Caco-2 (cell line): ENCODE measurements around the gene FA2H. TPM values are rescaled to one million over a fixed set of nuclear protein-coding genes. Genes with fewer than 3 reads are reported as not detected.

Experiments used
- BruUV-seq: library from RNA; stranded (reverse); fragments of 400-500 nt; replicated peaks from 2 replicates; lab custom pipeline; 2021; lab: Mats Ljungman, UMichigan
- CTCF ChIA-PET: fragments of 300-600 bp; sonication (Branson Sonifier 250); formaldehyde crosslinking; loops from one replicate; lab custom pipeline; 2022; ENCODE audit warnings: antibody characterized with exemption; lab: Charles Lee
- POLR2A ChIA-PET: fragments of 300-600 bp; sonication (Branson Sonifier 250); formaldehyde crosslinking; loops from one replicate; lab custom pipeline; 2022; ENCODE audit warnings: antibody characterized with exemption; lab: Charles Lee
- DNase-seq, 2 experiments: peaks; one replicate each; pipeline versions ENCODE4 v3.0.0 to v3.0.0-alpha.2; 2020 to 2022
- H3K27me3 ChIP-seq: replicated peaks from 2 replicates; pipeline ENCODE4 v1.6.0; 2011; ENCODE audit warnings: low read length; ENCODE audit not compliant: control insufficient read depth, insufficient read depth
- H3K36me3 ChIP-seq: 2 replicates; pipeline ENCODE4 v1.5.1; 2011; ENCODE audit warnings: low read length; ENCODE audit not compliant: control insufficient read depth, insufficient read depth
- H3K4me1 ChIP-seq: fragments of 250-450 bp; sonication (Bioruptor Pico); 2 replicates; pipeline ENCODE4 v1.5.1; 2020; ENCODE audit warnings: mild to moderate bottlenecking
- H3K4me3 ChIP-seq: 2 replicates; pipeline ENCODE4 v1.5.1; 2011; ENCODE audit warnings: low read depth, mild to moderate bottlenecking, control low read depth, low read length
- H3K9me3 ChIP-seq: fragments of 250-450 bp; sonication (Bioruptor Pico); 2 replicates; pipeline ENCODE4 v1.5.1; 2020; ENCODE audit warnings: mild to moderate bottlenecking, moderate library complexity
- H3K27ac Mint-ChIP-seq: one replicate; pipeline ENCODE4 v1.8.0; 2022; ENCODE audit warnings: mixed read lengths; ENCODE audit not compliant: unreplicated experiment
- H3K27me3 Mint-ChIP-seq: one replicate; pipeline ENCODE4 v1.8.0; 2022; ENCODE audit warnings: mixed read lengths; ENCODE audit not compliant: insufficient read depth, unreplicated experiment
- H3K36me3 Mint-ChIP-seq: one replicate; pipeline ENCODE4 v1.8.0; 2022; ENCODE audit warnings: mild to moderate bottlenecking, mixed read lengths; ENCODE audit not compliant: insufficient read depth, unreplicated experiment
- H3K4me1 Mint-ChIP-seq: one replicate; pipeline ENCODE4 v1.8.0; 2022; ENCODE audit warnings: low read depth, mixed read lengths; ENCODE audit not compliant: unreplicated experiment
- H3K4me3 Mint-ChIP-seq: one replicate; pipeline ENCODE4 v1.8.0; 2022; ENCODE audit warnings: mild to moderate bottlenecking, moderate library complexity, mixed read lengths; ENCODE audit not compliant: unreplicated experiment
- H3K9me3 Mint-ChIP-seq: one replicate; pipeline ENCODE4 v1.8.0; 2022; ENCODE audit warnings: mixed read lengths; ENCODE audit not compliant: unreplicated experiment
- CTCF ChIP-seq, 2 experiments: fragments of 200-600 bp in 1 of 2; IDR thresholded peaks; 1 replicate in 1 of 2; 2 replicates in 1 of 2; pipeline versions ENCODE4 v1.5.1 to v1.8.0; 2011 to 2022; ENCODE audit warnings: antibody characterized with exemption in 1 of 2, control low read depth in 1 of 2, inconsistent platforms in 1 of 2, low read depth in 1 of 2, low read length in 1 of 2, mild to moderate bottlenecking in 1 of 2, moderate library complexity in 1 of 2; ENCODE audit not compliant: insufficient read depth in 1 of 2, severe bottlenecking in 1 of 2, unreplicated experiment in 1 of 2
- intact Hi-C: fragments of 100-400 bp; cut with micrococcal nuclease; formaldehyde crosslinking; loops from one replicate; pipeline ENCODE4 v1.10.0; 2022; ENCODE audit not compliant: unreplicated experiment
- total RNA-seq: library from RNA; stranded (reverse); gene quantifications from 2 replicates; pipeline ENCODE4 v1.2.3, GENCODE V29; 2022

The FA2H gene
- total RNA-seq, 1 experiment from 2014 or later: 21.3 TPM

- no TSS peak for BruUV-seq
- peak overlapping the region; percentile 97 for H3K4me3 Mint-ChIP-seq
- H3K27ac Mint-ChIP-seq: peak overlapping the region; percentile 94
- peaks cover 19% of the 10 kb centered on the region for H3K4me1 Mint-ChIP-seq
- no peaks in the 10 kb centered on the region for H3K27me3 ChIP-seq
- H3K4me1 ChIP-seq: no peaks in the 10 kb centered on the region
- no peaks in the 10 kb centered on the region for H3K27me3 Mint-ChIP-seq
- H3K36me3 ChIP-seq: no peaks in the 10 kb centered on the region
- peaks cover 3% of the 10 kb centered on the region; the same call in 1 of the 2 replicates for H3K9me3 ChIP-seq
- intact Hi-C loops: loop anchor here (2.0 kb wide), 1 partner anchor 33 kb away; the partner anchor contains the start of gene RFWD3
- no peak for DNase-seq
- H3K4me3 ChIP-seq: peak overlapping the region; percentile 66
- peaks cover 18% of the 10 kb centered on the region for H3K36me3 Mint-ChIP-seq
- H3K9me3 Mint-ChIP-seq: no peaks in the 10 kb centered on the region
- no peak for TF ChIP-seq CTCF (IDR thresholded peaks at IDR 0.05; ENCODE audit: insufficient read depth in 1 of 2, low read depth in 1 of 2, low read length in 1 of 2, severe bottlenecking in 1 of 2, unreplicated experiment in 1 of 2)
- CTCF ChIA-PET: interaction anchor here (0.8 to 2.5 kb wide), 5 partner anchors 8 to 113 kb away, joined by 3 to 11 read pairs (median 3); partner anchors contain the start of genes FA2H and RFWD3
- POLR2A ChIA-PET: interaction anchor here (0.7 to 2.8 kb wide), 3 partner anchors 13 to 285 kb away, joined by 4 to 17 read pairs (median 4); partner anchors contain the start of genes RFWD3 and WDR59
These were observed 74.5 kb downstream of the FA2H start for GRCh38 chr16:74700116-74700437.

GRCh38 chr16:74699666-74700065 is 75.0 kb downstream of the FA2H start:
- CTCF ChIA-PET: interaction anchor here (0.6 to 2.5 kb wide), 4 partner anchors 8 to 113 kb away, joined by 3 to 11 read pairs (median 4); partner anchors contain the start of gene FA2H
- Mint-ChIP-seq H3K9me3 (no peaks in the 10 kb centered on the region), H3K27ac (no peak overlapping the region), H3K4me1 (peaks cover 19% of the 10 kb centered on the region), H3K36me3 (peaks cover 18% of the 10 kb centered on the region), H3K27me3 (no peaks in the 10 kb centered on the region), H3K4me3 (peak overlapping the region; percentile 97)
- H3K9me3 ChIP-seq: peaks cover 3% of the 10 kb centered on the region; the same call in 1 of the 2 replicates
- no peaks in the 10 kb centered on the region for H3K27me3 ChIP-seq
- POLR2A ChIA-PET: interaction anchor here (0.7 to 2.8 kb wide), 3 partner anchors 13 to 285 kb away, joined by 4 to 17 read pairs (median 4); partner anchors contain the start of genes RFWD3 and WDR59
- BruUV-seq: TSS peak; percentile 45
- intact Hi-C loops: loop anchor here (2.0 kb wide), 1 partner anchor 33 kb away; the partner anchor contains the start of gene RFWD3
- peak overlapping the region; percentile 66 for H3K4me3 ChIP-seq
- no peak for DNase-seq
- TF ChIP-seq CTCF (IDR thresholded peaks at IDR 0.05; ENCODE audit: insufficient read depth in 1 of 2, low read depth in 1 of 2, low read length in 1 of 2, severe bottlenecking in 1 of 2, unreplicated experiment in 1 of 2): no peak
- H3K36me3 ChIP-seq: no peaks in the 10 kb centered on the region
- no peaks in the 10 kb centered on the region for H3K4me1 ChIP-seq

- no peaks in the 10 kb centered on the region for H3K27me3 ChIP-seq
- H3K36me3 Mint-ChIP-seq: peaks cover 18% of the 10 kb centered on the region
- H3K4me3 ChIP-seq: no peak overlapping the region
- no peak for DNase-seq
- no peak overlapping the region for H3K27ac Mint-ChIP-seq
- no peaks in the 10 kb centered on the region for H3K36me3 ChIP-seq
- ChIA-PET CTCF (interaction anchor here (1.0 kb wide), 1 partner anchor 165 kb away, joined by 4 read pairs; no protein-coding TSS in a partner anchor), POLR2A (interaction anchor here (0.7 kb wide), 1 partner anchor 30 kb away, joined by 4 read pairs; no protein-coding TSS in a partner anchor)
- no peaks in the 10 kb centered on the region for H3K9me3 Mint-ChIP-seq
- H3K27me3 Mint-ChIP-seq: no peaks in the 10 kb centered on the region
- intact Hi-C loops: no loop called here
- TF ChIP-seq CTCF (IDR thresholded peaks at IDR 0.05; ENCODE audit: insufficient read depth in 1 of 2, low read depth in 1 of 2, low read length in 1 of 2, severe bottlenecking in 1 of 2, unreplicated experiment in 1 of 2): no peak
- BruUV-seq: no TSS peak
- peaks cover 3% of the 10 kb centered on the region; the same call in 1 of the 2 replicates for H3K9me3 ChIP-seq
- no peaks in the 10 kb centered on the region for H3K4me1 ChIP-seq
- H3K4me3 Mint-ChIP-seq: no peak overlapping the region
- H3K4me1 Mint-ChIP-seq: peaks cover 19% of the 10 kb centered on the region
These were observed 76.4 kb downstream of the FA2H start for GRCh38 chr16:74698222-74698621.
